ENCODE measurements around the gene CYLD.

GRCh38 chr16:50771366-50771765 lies 29.5 kb downstream of the CYLD start:
- TF ChIP-seq CTCF (IDR thresholded peaks at IDR 0.05) (no peak), EZH2 (IDR thresholded peaks at IDR 0.05; ENCODE audit: borderline replicate concordance, insufficient read depth, low read depth, low read length, poor library complexity, severe bottlenecking) (no peak)
